NCI-H2227 (cell line): ENCODE data around the gene ADGRF1.
A peak's percentile ranks its signal among the peaks of the same experiment; 100 is the strongest.
"Not testable (repeated sequence)": the region's sequence is repeated elsewhere in the genome, so short reads cannot be mapped to it uniquely, and the experiment has no call there.

ENCODE experiments used
- DNase-seq: peaks from one replicate; lab custom pipeline; 2025; ENCODE audit not compliant: unreplicated experiment; lab: John Stamatoyannopoulos, UW

Gene ADGRF1

GRCh38 chr6:47023573-47023972 lies 18.6 kb downstream of the ADGRF1 start:
- DNase-seq = no peak

GRCh38 chr6:47022191-47022590 lies 19.9 kb downstream of the ADGRF1 start:
- no peak for DNase-seq

DNA sequence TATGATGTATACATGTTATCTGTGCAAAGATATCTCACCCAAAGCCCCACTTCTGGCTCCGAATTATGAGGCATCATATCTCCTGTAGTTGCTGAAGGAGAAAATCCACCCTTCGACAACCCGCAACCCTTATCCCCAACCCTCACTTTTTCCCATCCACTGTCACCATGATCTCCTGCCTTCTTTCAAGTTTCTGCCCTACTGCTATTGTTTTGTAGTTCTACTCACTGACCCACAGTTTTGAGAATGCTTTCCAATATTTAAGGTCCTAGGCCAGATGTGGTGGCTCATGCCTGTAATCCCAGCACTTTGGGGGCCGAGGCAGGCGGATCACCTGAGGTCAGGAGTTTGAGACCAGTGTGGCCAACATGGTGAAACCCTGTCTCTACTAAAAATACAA lies 22.2 kb downstream of the ADGRF1 start:
- no peak for DNase-seq

- DNase-seq = no peak
Observed at GRCh38 chr6:47016909-47017308, 25.2 kb downstream of the ADGRF1 start.

DNA sequence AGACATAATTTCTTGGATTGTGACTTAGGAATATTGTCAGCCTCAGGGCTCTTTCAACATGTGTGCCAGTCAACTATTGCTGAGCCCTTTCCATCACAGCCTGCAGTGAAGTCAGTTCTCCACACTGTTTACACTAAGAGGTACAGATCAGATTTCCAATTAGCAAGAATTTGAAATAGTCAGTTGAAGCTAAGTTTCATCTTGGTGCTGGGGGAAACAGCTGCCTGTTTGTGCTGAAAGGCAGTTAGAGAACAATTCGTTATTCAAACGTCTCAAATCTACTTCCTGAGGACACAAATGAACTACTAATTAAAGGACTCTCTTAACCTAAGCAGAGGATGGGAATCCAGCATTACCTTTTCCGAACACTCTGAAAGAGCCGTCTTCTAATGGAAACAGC lies 25.9 kb downstream of the ADGRF1 start:
- no peak for DNase-seq

DNA sequence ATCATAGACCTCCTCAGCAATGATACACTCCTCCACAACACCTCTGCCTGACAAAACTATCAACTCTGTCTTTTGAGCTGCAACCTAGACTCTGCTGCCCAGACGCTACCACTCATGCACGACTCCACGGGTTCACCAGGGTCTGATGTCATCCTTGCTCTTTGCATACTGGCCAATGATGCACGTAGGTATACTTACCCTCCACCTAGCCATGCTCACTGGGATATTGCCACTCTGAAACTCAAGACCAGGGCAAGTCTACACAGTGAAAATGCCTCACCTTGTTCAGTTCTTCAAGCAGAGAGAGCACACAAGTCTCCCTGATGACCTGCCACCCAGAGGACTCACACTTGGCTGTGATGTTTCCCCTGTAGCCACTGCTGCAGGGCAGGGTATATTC lies 27.7 kb downstream of the ADGRF1 start:
- DNase-seq = no peak

DNA sequence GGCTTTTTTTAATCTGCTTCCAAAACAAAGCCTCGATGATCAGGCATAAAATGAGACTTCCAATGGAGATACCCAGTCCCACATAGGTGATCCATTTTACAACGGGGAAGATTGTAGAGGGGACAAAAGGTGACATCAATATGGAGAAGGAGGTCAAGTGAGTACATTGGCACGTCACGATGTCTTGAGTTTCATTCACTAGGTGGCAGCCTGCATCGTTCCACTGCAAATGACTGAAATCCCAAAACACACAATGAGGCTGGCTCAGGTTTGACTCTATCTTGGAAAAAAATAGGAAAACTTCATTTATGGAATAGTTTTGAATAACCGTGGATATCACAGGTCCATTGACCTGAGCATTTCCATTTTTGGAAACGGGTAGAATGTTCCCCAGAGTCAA lies 32.5 kb downstream of the ADGRF1 start:
- DNase-seq = no peak

GRCh38 chr6:47008397-47008763 lies 33.8 kb downstream of the ADGRF1 start:
- no peak for DNase-seq

- no peak for DNase-seq
Observed at GRCh38 chr6:47007657-47008396, 34.3 kb downstream of the ADGRF1 start.

DNA sequence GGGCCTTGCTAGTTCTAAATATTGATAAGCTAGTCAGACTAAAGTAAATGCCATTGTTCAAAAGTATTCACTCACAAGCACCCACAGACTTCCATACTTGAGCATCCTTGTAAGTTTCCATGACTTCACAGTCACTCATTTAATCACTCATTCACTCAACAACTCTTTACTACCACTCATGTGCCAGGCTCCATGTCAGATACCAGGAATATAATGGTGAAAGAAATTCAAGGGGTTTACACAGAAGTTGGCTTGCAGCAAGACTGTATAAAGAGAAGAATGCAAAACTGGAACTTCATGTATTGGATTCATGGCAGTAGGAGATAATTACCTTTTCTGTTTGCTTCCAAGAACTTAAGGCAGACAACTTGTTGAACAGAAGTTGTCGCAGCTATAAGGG lies 36.6 kb downstream of the ADGRF1 start:
- DNase-seq = no peak

DNA sequence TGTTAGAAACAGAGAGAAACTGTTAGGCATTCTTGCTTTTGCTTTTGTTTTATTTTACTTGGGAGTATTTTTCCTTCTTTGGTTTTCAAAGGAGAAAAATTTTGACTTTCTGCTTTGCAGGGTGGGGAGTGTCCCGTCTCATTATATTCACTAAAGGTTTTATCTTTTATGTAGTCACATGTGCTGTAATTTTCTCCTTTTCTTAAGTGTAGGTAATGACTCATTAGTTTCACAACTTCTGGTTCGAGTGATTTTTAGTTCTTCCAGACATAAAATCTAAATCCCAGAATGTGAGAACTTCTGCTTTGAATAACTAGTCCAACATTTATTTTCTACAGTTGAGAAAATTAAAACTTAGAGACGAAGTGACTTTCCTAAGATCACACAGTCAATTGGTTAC lies 37.7 kb downstream of the ADGRF1 start:
- no peak for DNase-seq

GRCh38 chr6:47000842-47001241 lies 41.3 kb downstream of the ADGRF1 start:
- DNase-seq = no peak

GRCh38 chr6:46998436-46999017 lies 43.6 kb downstream of the ADGRF1 start:
- DNase-seq = no peak

DNA sequence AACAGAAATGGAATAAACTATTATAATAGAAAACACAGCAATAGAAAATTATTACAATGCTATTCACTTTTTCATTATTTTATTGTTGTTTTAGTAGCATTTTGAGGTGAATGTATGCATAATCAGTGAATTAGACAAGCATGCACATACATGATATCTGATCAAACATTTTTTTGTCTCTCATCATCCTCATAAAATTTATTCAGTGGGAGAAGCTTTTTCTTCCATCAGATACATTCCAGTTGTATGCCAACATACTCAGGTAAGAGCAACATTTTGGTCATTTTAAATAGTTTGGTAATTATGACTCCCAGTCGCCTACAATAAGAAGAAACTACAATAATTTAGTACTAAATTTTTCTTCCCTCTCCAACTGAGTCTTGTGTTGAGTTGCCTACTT lies 44.5 kb downstream of the ADGRF1 start:
- DNase-seq = no peak

GRCh38 chr6:46996860-46997641 lies 45.1 kb downstream of the ADGRF1 start:
- DNase-seq = no peak

- no peak for DNase-seq
Observed at GRCh38 chr6:46994933-46995332, 47.2 kb downstream of the ADGRF1 start.

- DNase-seq = no peak
Observed at GRCh38 chr6:46993846-46994245, 48.3 kb downstream of the ADGRF1 start.

GRCh38 chr6:46992391-46992790 lies 49.7 kb downstream of the ADGRF1 start:
- not testable (repeated sequence) for DNase-seq

- DNase-seq = peak; percentile 47
Observed at GRCh38 chr6:46990818-46991510, 51.2 kb downstream of the ADGRF1 start.

- no peak for DNase-seq
Observed at GRCh38 chr6:46990031-46990644, 52.0 kb downstream of the ADGRF1 start.

DNA sequence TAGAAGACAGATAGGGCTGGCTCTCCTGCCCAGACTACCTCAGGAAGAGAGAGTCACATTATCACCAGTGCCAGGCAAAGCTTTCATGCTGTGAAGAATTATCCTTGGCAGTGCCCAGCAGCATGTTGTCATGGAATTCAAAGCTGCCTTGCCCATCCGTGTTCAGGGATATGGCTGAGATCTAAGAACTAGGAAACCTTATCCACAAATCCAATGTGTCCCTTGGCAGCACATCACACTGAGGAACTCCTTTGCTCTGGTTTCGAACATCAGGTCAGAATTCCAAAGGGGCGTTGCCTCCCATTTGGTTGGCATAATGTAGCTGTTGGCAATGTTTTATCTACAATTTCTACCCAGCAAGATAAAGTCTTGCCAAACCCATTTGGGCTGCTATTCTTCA lies 52.7 kb downstream of the ADGRF1 start:
- no peak for DNase-seq
